Measurements from ENCODE around the gene RAB25.

RAB25 gene

DNA sequence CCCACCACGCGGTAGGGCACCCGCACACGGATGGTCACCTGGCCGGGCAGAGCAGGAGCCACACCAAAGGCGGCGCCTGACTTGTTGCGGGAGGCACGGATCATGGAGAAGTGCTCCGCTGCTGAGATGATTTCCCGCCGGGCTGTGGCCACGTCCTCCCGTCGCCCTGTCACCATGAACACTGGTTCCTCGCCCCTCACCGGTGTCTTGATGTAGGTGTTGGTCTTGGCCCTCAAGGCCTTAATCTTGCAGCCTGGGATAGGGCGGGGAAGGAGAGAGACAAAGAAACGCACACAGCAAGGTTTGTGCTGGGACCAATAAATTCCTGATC is 16.4 kb downstream of the RAB25 start:
- no peak for DNase-seq (ENCODE audit: extremely low read depth, low read depth)

GRCh38 chr1:156078728-156079127 is 17.8 kb downstream of the RAB25 start:
- no peak for DNase-seq (ENCODE audit: extremely low read depth, low read depth)
- no peak for TF ChIP-seq CTCF (IDR thresholded peaks at IDR 0.05; ENCODE audit: low read depth, low read length, missing control alignments)
- peak overlapping the region; percentile 28 for H3K4me3 ChIP-seq (replicated peaks; ENCODE audit: low read depth, low read length)

More for the DNA sequence above, 16.4 kb downstream of the RAB25 start:
- no peak for TF ChIP-seq CTCF (IDR thresholded peaks at IDR 0.05; ENCODE audit: low read depth, low read length, missing control alignments)
- 0 out of 2 replicates have a peak overlapping the region, but pooled peaks have one; percentile 12 for H3K4me3 ChIP-seq (replicated peaks; ENCODE audit: low read depth, low read length)

GRCh38 chr1:156079762-156080161 is 18.8 kb downstream of the RAB25 start:
- no peak for DNase-seq (ENCODE audit: extremely low read depth, low read depth)
- H3K4me3 ChIP-seq (replicated peaks; ENCODE audit: low read depth, low read length): peak overlapping the region; percentile 97
- no peak for TF ChIP-seq CTCF (IDR thresholded peaks at IDR 0.05; ENCODE audit: low read depth, low read length, missing control alignments)

DNA sequence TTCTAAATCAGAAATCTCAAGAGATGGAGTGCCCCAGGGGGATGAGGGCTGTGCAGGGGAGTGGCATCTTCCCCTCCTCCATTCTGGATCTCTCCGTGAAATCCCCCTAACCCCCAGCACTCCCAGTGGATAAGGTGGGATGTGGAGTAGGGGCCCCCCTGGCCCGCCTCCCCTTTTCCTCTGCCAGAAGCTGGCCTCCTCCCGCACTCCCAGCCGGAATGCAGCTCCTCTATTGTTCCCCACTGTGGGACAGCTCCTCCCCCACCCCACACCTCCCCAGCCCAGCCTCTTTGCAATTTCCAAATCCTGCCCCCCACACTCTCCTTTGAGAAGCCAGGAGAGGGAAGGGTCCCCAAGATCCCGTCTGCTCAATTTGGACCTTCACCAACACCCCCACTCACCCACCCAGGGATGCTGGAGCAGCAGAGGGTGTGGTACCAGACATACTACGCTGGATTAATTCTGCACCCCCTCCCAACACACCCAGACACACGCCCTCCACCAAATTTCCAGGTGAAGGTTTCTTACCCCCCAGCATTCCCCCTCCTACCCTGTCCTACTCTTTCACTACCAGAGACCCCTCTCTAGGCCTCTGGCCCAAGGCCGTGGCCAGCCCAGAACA is 19.4 kb downstream of the RAB25 start:
- TF ChIP-seq CTCF (IDR thresholded peaks at IDR 0.05; ENCODE audit: low read depth, low read length, missing control alignments): no peak
- DNase-seq (ENCODE audit: extremely low read depth, low read depth): no peak
- peak overlapping the region; percentile 97 for H3K4me3 ChIP-seq (replicated peaks; ENCODE audit: low read depth, low read length)

DNA sequence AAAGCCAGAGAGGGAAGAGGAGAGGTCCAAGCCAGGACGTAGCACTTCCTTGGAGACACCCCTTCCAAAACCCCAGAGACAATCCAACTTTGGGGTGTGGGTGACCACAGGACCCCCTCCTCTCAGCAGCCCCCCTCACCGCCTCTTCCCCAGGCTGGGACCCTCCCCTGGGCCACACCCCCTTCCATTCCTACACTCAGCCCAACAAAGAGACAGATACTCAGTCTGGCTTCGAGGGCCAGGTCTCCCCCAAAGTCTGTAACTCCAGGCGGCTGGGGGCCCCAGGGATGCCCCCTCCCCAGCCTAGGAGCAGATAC is 19.9 kb downstream of the RAB25 start:
- no peak for DNase-seq (ENCODE audit: extremely low read depth, low read depth)
- peak overlapping the region; percentile 97 for H3K4me3 ChIP-seq (replicated peaks; ENCODE audit: low read depth, low read length)
- no peak for TF ChIP-seq CTCF (IDR thresholded peaks at IDR 0.05; ENCODE audit: low read depth, low read length, missing control alignments)

DNA sequence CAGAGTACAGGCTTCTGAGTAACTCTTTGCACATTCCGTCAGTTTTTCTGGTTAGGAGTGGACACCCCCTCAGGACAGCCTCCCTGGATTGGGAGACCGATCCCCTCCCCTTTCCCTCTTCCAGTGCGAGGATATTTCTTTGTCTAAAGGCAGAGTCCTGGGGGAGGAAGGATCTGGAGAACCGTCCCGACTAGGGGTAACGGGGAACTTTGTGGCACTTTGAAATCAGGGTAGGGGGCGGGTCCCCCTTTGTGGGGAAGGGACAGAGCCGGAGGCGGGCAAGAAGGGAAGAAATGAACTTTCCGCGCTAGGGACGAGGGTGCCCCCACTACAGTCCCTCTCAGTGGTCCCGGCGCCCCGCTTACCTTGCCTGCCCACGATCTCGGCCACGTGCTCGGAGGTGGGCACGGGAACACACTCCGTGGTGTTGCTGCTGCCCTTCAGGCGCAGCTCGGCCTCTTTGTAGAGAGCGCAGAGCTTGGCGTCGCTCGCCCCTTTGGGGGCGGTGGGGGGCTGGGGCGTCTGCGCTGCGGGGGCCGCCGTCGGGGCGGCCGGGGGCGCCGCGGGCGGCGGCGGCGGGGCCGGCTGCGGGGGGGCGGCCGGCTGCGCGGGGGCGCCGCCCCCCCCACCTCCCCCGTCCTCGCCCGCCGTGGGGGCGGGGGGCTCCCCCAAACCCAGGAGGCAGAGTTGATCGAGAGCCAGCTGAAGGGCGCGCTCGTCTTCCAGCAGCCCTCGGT is 20.4 kb downstream of the RAB25 start:
- no peak for DNase-seq (ENCODE audit: extremely low read depth, low read depth)
- peak overlapping the region; percentile 97 for H3K4me3 ChIP-seq (replicated peaks; ENCODE audit: low read depth, low read length)
- TF ChIP-seq CTCF (IDR thresholded peaks at IDR 0.05; ENCODE audit: low read depth, low read length, missing control alignments): no peak
